IMR-90 (cell line): ENCODE results near the gene C18orf32. TPM values are rescaled to one million over a fixed set of nuclear protein-coding genes. Genes with fewer than 3 reads are reported as not detected.

Experiments used
- ATAC-seq: fragments of 200-7000 bp; cut with Tn5 transposase; 2 replicates; pipeline ENCODE4 v1.9.1; 2020; ENCODE audit warnings: low read depth, mild to moderate bottlenecking, moderate library complexity
- BruUV-seq: library from RNA; stranded (reverse); fragments of 400-500 nt; replicated peaks from 2 replicates; lab custom pipeline; 2021; lab: Mats Ljungman, UMichigan
- CTCF ChIA-PET: fragments of 300-600 bp; formaldehyde crosslinking; extraction: SDS; loops from one replicate; lab custom pipeline; 2021; ENCODE audit warnings: antibody characterized with exemption; lab: Yijun Ruan, JAX
- POLR2A ChIA-PET: fragments of 300-600 bp; sonication (Branson Sonifier 250); formaldehyde crosslinking; loops from one replicate; lab custom pipeline; 2022; ENCODE audit warnings: antibody characterized with exemption; ENCODE audit not compliant: unreplicated experiment; lab: Charles Lee
- DNase-seq: peaks from one replicate; pipeline ENCODE4 v3.0.0; 2013
- H2AFZ ChIP-seq: replicated peaks from 2 replicates; pipeline ENCODE3; 2013; ENCODE audit warnings: low read length, mild to moderate bottlenecking; ENCODE audit not compliant: poor library complexity
- H2AK5ac ChIP-seq: 2 replicates; pipeline ENCODE4 v1.6.1; 2013; ENCODE audit warnings: low read depth, low read length, inconsistent platforms
- H2AK9ac ChIP-seq: replicated peaks from 2 replicates; pipeline ENCODE3; 2013; ENCODE audit warnings: mild to moderate bottlenecking, low read depth, low read length, moderate library complexity; ENCODE audit not compliant: poor library complexity
- H2BK120ac ChIP-seq: 2 replicates; pipeline ENCODE4 v1.6.1; 2013; ENCODE audit warnings: low read depth, low read length, inconsistent platforms
- H2BK15ac ChIP-seq: 3 replicates; pipeline ENCODE4 v1.6.1; 2013; ENCODE audit warnings: low read depth, low read length, inconsistent platforms
- H2BK20ac ChIP-seq: 2 replicates; pipeline ENCODE4 v1.6.1; 2013; ENCODE audit warnings: low read depth, mild to moderate bottlenecking, inconsistent platforms, low read length, moderate library complexity
- H2BK5ac ChIP-seq: 2 replicates; pipeline ENCODE4 v1.6.1; 2013; ENCODE audit warnings: mild to moderate bottlenecking, low read depth, low read length, inconsistent platforms; ENCODE audit not compliant: poor library complexity, severe bottlenecking
- H3K14ac ChIP-seq: replicated peaks from 2 replicates; pipeline ENCODE4 v1.6.1; 2013; ENCODE audit warnings: low read depth, low read length, inconsistent platforms
- H3K18ac ChIP-seq: 2 replicates; pipeline ENCODE4 v1.6.1; 2013; ENCODE audit warnings: low read depth, low read length, control low read depth
- H3K23ac ChIP-seq: 2 replicates; pipeline ENCODE4 v1.6.1; 2013; ENCODE audit warnings: low read depth, low read length, inconsistent platforms
- H3K27ac ChIP-seq: 2 replicates; pipeline ENCODE4 v1.5.1; 2013; ENCODE audit warnings: mild to moderate bottlenecking, control low read depth, low read length; ENCODE audit not compliant: insufficient read depth
- H3K27me3 ChIP-seq: 2 replicates; pipeline ENCODE4 v1.6.1; 2013; ENCODE audit warnings: low read length; ENCODE audit not compliant: control insufficient read depth, insufficient read depth
- H3K36me3 ChIP-seq: 2 replicates; pipeline ENCODE4 v1.6.1; 2013; ENCODE audit warnings: low read length, mixed read lengths; ENCODE audit not compliant: control insufficient read depth, insufficient read depth
- H3K4ac ChIP-seq: 2 replicates; pipeline ENCODE4 v1.6.1; 2013; ENCODE audit warnings: low read depth, low read length, inconsistent platforms
- H3K4me1 ChIP-seq: 2 replicates; pipeline ENCODE4 v1.6.1; 2013; ENCODE audit warnings: low read length, mixed read lengths; ENCODE audit not compliant: control insufficient read depth, insufficient read depth
- H3K4me2 ChIP-seq: 2 replicates; pipeline ENCODE4 v1.6.1; 2013; ENCODE audit warnings: low read depth, mild to moderate bottlenecking, control low read depth, low read length, moderate library complexity
- H3K4me3 ChIP-seq: 2 replicates; pipeline ENCODE4 v1.5.1; 2013; ENCODE audit warnings: low read depth, mild to moderate bottlenecking, control low read depth, low read length, moderate library complexity; ENCODE audit not compliant: insufficient read depth
- H3K56ac ChIP-seq: 2 replicates; pipeline ENCODE4 v1.6.1; 2013; ENCODE audit warnings: low read length, inconsistent platforms; ENCODE audit not compliant: insufficient read depth; ENCODE audit errors: extremely low read depth
- H3K79me1 ChIP-seq, 2 experiments: 2 replicates each; pipeline ENCODE4 v1.6.1; 2013; ENCODE audit warnings: low read length in 2 of 2, inconsistent platforms in 1 of 2, low read depth in 1 of 2
- H3K9ac ChIP-seq: 2 replicates; pipeline ENCODE4 v1.6.1; 2013; ENCODE audit warnings: low read depth, low read length, control low read depth
- H3K9me1 ChIP-seq: 2 replicates; pipeline ENCODE4 v1.6.1; 2013; ENCODE audit warnings: low read length, inconsistent platforms; ENCODE audit not compliant: insufficient read depth
- H3K9me3 ChIP-seq: 2 replicates; pipeline ENCODE4 v1.6.1; 2013; ENCODE audit warnings: low read length; ENCODE audit not compliant: control insufficient read depth, insufficient read depth
- H4K20me1 ChIP-seq: 2 replicates; pipeline ENCODE4 v1.6.1; 2013; ENCODE audit warnings: low read length, inconsistent platforms; ENCODE audit not compliant: insufficient read depth
- H4K5ac ChIP-seq: 2 replicates; pipeline ENCODE4 v1.6.1; 2013; ENCODE audit warnings: mild to moderate bottlenecking, low read depth, low read length, control low read depth
- H4K8ac ChIP-seq, 2 experiments: 2 replicates each; pipeline ENCODE4 v1.6.1; 2013; ENCODE audit warnings: low read depth in 2 of 2, low read length in 2 of 2, control low read depth in 1 of 2, inconsistent platforms in 1 of 2
- H4K91ac ChIP-seq: 2 replicates; pipeline ENCODE4 v1.6.1; 2013; ENCODE audit warnings: low read depth, low read length, inconsistent platforms; ENCODE audit not compliant: insufficient read depth
- BHLHE40 ChIP-seq: fragments of 150-350 bp; IDR thresholded peaks from 2 replicates; pipeline ENCODE4 v1.6.1; 2016; ENCODE audit warnings: mild to moderate bottlenecking, low read depth, low read length
- CEBPB ChIP-seq: IDR thresholded peaks from 2 replicates; pipeline ENCODE4 v1.6.1; 2012; ENCODE audit warnings: low read depth, low read length, improper control_type of control experiment
- ELK1 ChIP-seq: fragments of 150-350 bp; IDR thresholded peaks from 2 replicates; pipeline ENCODE4 v1.6.1; 2016; ENCODE audit warnings: low read depth, mild to moderate bottlenecking, low read length, moderate library complexity, borderline replicate concordance
- MAFK ChIP-seq: IDR thresholded peaks from 2 replicates; pipeline ENCODE4 v1.6.1; 2012; ENCODE audit warnings: low read depth, low read length, improper control_type of control experiment
- MXI1 ChIP-seq: IDR thresholded peaks from 2 replicates; pipeline ENCODE4 v1.6.1; 2012; ENCODE audit warnings: low read depth, mild to moderate bottlenecking, low read length, moderate library complexity, borderline replicate concordance
- POLR2A ChIP-seq: IDR thresholded peaks from 2 replicates; pipeline ENCODE4 v1.6.1; 2012; ENCODE audit warnings: mild to moderate bottlenecking, low read depth, low read length
- RAD21 ChIP-seq: IDR thresholded peaks from 2 replicates; pipeline ENCODE4 v1.6.1; 2012; ENCODE audit warnings: low read length, improper control_type of control experiment
- RCOR1 ChIP-seq: IDR thresholded peaks from 2 replicates; pipeline ENCODE4 v1.6.1; 2012; ENCODE audit warnings: mild to moderate bottlenecking, low read length, improper control_type of control experiment; ENCODE audit not compliant: insufficient replicate concordance
- RFX5 ChIP-seq: IDR thresholded peaks from 2 replicates; pipeline ENCODE4 v1.8.0; 2012; ENCODE audit warnings: low read depth, mild to moderate bottlenecking, low read length, moderate library complexity
- SMC3 ChIP-seq: fragments of 150-350 bp; IDR thresholded peaks from 2 replicates; pipeline ENCODE4 v1.6.1; 2016; ENCODE audit warnings: low read depth, mild to moderate bottlenecking, antibody characterized with exemption, low read length, moderate library complexity
- dilution Hi-C: fragments of 300-500 bp; cut with HindIII; formaldehyde crosslinking; loops from one replicate; pipeline ENCODE4 v1.14.3; 2018; ENCODE audit warnings: low sequenced_read_pairs; ENCODE audit not compliant: unreplicated experiment
- in situ Hi-C: fragments of 300-500 bp; cut with MboI; formaldehyde crosslinking; loops from 3 replicates; pipeline ENCODE4 v1.14.3; 2019; ENCODE audit warnings: low sequenced_read_pairs, inconsistent platforms, mixed read lengths
- intact Hi-C: fragments of 100-400 bp; cut with micrococcal nuclease; formaldehyde crosslinking; loops from 2 replicates; pipeline ENCODE4 v1.10.0; 2022
- polyA plus RNA-seq, 3 experiments: library from polyadenylated mRNA; depleted of rRNA; stranded (reverse); fragments of >200 nt; gene quantifications; 2 replicates each; pipeline ENCODE4 v1.2.3, GENCODE V29; 2012; ENCODE audit warnings: low replicate concordance in 1 of 3
- total RNA-seq: library from RNA; depleted of rRNA; stranded (reverse); fragments of >200 nt; gene quantifications from 2 replicates; pipeline ENCODE4 v1.2.3, GENCODE V29; 2012

Gene C18orf32
- total and polyA plus RNA-seq, 2 of the 4 experiments (the other 2 are of a cell fraction): 3.6 to 21.4 TPM

- Histone ChIP-seq H3K79me1 (peaks cover 8 to 35% of the 10 kb centered on the region in 2 experiments; a peak in 3 of 4 replicates), H3K4me1 (peaks cover 2% of the 10 kb centered on the region; the same call in 1 of the 2 replicates), H3K27me3 (no peaks in the 10 kb centered on the region), H3K14ac (no peak overlapping the region), H4K8ac (no peak overlapping the region), H4K5ac (no peak overlapping the region), H2BK15ac (no peak overlapping the region), H3K56ac (no peak overlapping the region), H4K20me1 (peaks cover 12% of the 10 kb centered on the region), H3K4me2 (no peak overlapping the region), H3K36me3 (peaks cover 22% of the 10 kb centered on the region), H2AFZ (no peak overlapping the region), H2BK120ac (no peak overlapping the region), H3K9me1 (peaks cover 6% of the 10 kb centered on the region; the same call in 1 of the 2 replicates), H3K18ac (no peak overlapping the region), H3K4ac (no peak overlapping the region), H3K23ac (no peak overlapping the region), H3K9ac (no peak overlapping the region), H3K27ac (no peak overlapping the region), H2AK9ac (no peak overlapping the region), H3K9me3 (no peaks in the 10 kb centered on the region), H4K91ac (no peak overlapping the region), H3K4me3 (no peak overlapping the region), H2AK5ac (no peak overlapping the region), H2BK20ac (no peak overlapping the region), H2BK5ac (no peak overlapping the region)
- ChIA-PET POLR2A (no interaction called here), CTCF (interaction anchor here (0.7 kb wide), 1 partner anchor 21 kb away, joined by 4 read pairs; no protein-coding TSS in a partner anchor)
- intact Hi-C loops (no loop called here), in situ Hi-C loops (no loop called here), dilution Hi-C loops (no loop called here)
- no TSS peak for BruUV-seq
- DNase-seq (no peak), ATAC-seq (no peak)
- no peak for TF ChIP-seq RFX5
- no peak for TF ChIP-seq RAD21
- no peak for TF ChIP-seq MAFK
- TF ChIP-seq CEBPB: no peak
- TF ChIP-seq SMC3: no peak
- no peak for TF ChIP-seq ELK1
- TF ChIP-seq POLR2A: no peak
- TF ChIP-seq BHLHE40: no peak
- TF ChIP-seq MXI1: no peak
- no peak for TF ChIP-seq RCOR1
Measured at GRCh38 chr18:49483198-49483597, 3.8 kb downstream of the C18orf32 start.
